ENCODE data around the gene PASD1.
"Not testable (repeated sequence)": the region's sequence is repeated elsewhere in the genome, so short reads cannot be mapped to it uniquely, and the experiment has no call there.

Gene PASD1, protein sequence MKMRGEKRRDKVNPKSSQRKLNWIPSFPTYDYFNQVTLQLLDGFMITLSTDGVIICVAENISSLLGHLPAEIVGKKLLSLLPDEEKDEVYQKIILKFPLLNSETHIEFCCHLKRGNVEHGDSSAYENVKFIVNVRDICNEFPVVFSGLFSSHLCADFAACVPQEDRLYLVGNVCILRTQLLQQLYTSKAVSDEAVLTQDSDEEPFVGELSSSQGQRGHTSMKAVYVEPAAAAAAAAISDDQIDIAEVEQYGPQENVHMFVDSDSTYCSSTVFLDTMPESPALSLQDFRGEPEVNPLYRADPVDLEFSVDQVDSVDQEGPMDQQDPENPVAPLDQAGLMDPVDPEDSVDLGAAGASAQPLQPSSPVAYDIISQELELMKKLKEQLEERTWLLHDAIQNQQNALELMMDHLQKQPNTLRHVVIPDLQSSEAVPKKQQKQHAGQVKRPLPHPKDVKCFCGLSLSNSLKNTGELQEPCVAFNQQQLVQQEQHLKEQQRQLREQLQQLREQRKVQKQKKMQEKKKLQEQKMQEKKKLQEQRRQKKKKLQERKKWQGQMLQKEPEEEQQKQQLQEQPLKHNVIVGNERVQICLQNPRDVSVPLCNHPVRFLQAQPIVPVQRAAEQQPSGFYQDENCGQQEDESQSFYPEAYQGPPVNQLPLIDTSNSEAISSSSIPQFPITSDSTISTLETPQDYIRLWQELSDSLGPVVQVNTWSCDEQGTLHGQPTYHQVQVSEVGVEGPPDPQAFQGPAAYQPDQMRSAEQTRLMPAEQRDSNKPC

DNA sequence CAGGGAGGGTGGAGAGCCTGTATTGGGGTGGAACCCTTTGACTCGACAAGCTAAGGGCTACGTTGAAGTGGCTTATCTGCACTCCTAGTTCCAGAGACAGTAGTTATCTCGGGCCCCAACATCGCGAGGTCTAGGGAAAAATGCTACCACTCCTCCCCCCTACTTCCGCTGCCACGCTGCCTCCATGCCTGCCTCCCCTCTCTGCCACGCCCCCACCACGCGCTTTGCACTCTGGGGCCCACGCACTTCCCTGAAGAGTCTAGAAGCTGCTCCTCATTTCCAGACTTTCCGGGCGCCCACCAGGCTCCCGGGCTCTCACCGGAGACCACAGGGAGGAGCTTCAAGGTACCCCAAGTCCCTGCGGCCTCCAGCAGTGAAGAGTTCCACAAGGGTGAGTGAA lies at the start of gene PASD1:
Gene PASD1 (plus strand): TSS at position 227 of the 400 bp plus-strand sequence. CDS start 37,879 bp downstream, outside the sequence.
- DNase-seq: no peak

DNA sequence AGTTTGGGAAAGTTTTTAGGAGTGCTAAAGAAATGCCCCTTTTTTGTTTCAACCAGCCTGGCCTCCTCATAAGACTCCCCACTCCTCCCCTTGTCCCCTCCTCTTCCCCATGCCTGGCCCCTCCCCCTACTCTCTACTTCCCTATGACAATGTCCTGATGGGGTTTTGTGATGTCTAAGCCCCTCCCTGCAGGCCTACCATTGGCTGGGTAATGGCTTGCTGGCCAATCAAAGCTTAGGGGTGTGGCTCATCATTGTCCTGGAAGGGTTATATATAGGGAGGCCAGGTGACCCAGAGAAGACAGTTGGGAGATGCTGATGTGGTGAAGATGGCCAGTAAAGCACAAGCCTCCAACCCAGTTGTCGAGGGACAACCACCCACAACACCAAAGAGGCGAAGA lies 48.2 kb upstream of the PASD1 start:
- no peak for DNase-seq

DNA sequence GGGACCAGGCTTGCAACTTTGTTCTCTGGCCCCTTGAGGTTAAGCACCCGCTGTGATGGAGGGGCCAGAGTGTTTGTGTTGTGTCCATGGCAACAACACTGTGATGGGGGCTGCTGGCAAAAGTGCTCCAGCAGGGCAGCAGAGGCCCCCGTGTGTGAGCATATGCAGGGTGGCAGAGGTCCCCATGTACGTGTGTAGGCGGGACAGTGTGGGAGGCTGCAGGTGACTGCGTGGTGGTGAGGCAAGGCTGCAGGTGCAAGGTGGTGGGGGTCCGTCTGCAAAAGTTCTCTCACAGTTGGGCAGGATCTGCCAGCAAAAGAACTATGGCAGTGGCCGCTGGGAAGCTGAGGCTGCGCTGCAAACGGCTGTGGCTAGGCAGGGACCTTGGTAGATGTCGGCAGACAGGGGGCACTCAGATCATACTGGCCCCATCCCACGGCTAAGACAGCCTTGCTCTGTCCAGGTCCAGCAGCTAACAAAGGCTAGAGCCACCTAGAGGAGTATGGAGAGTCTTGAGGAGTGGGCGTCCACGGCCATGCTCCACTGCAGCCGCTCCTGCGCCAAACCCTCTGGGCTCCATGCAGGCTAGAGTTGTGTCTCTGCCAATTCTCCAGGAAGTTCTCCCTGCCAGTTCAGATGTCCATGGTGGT lies 46.8 kb upstream of the PASD1 start:
- no peak for DNase-seq

DNA sequence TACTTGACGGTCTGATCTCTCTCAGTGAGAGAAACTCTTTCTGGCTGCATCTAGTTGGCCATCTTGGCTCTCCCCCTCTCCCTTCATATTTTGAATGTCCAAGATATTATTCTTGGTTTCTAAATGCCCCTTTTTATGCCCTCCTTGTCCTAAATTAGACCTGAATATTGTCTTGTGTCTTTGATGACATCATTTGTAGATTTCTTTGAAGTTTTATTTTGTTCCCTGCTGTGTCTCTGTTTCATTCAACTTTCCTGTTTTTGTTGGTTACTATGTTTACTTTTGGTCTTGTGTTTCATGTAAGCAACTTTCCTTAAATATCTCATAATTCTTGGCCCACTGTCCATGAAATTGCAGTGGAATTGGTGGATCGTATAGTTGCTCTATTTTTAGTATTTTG lies 46.1 kb upstream of the PASD1 start:
- no peak for DNase-seq

DNA sequence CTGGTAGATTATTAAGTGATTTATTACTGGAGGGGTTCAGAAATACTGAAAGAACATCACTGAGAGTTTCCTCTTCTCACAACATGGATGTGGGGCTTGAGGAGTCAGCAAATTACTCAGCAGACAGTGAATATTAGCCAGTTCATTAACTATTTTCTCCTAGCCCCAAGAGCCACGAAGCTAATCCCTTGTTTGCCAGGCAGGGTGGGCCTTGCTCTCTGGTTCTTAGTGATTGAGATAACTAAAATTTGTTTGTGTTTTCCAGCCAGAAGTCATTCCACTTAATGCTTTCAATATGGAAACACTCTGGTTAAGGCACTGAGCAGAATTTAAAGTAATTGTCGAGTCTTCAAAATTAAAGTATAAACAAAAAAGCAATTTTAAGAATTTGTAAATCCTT lies 40.1 kb upstream of the PASD1 start:
- DNase-seq: no peak

DNA sequence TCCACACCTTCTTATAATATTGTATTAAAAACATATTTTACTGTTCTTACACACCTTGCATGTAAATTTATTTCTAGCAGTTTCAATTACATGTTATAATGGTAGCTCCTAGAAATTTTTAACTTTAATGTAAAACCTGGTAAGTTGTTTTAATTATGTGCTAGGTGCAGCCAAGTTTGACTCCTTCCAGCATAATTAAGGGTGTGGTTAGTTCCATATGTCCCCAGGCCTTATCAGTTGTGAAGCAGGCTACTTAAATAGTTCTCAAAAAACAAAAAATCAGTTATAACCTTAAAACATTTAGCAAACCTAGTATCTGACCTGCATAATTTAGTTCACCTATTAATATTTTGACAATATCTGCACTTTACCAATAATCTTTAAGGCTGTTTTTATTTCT lies 26.9 kb upstream of the PASD1 start:
- no peak for DNase-seq

DNA sequence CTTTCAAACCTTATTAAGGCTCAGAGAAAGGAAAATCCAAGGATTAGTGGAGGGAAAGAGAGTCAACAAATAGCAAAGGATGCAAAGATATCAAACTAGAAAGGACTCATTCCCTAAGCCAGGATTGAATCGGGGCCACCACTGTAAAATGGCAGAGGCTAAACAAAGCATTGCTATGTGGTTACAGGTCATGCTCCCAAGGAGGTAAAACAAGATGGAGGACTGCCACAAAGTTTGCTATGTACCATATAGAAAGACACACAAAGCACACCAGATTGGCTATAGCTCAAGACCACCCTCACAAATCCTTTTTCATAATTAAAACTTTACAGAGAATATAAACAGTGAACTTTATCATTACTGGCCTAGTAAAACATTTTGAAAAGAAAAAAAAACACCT lies 25.9 kb upstream of the PASD1 start:
- no peak for DNase-seq

DNA sequence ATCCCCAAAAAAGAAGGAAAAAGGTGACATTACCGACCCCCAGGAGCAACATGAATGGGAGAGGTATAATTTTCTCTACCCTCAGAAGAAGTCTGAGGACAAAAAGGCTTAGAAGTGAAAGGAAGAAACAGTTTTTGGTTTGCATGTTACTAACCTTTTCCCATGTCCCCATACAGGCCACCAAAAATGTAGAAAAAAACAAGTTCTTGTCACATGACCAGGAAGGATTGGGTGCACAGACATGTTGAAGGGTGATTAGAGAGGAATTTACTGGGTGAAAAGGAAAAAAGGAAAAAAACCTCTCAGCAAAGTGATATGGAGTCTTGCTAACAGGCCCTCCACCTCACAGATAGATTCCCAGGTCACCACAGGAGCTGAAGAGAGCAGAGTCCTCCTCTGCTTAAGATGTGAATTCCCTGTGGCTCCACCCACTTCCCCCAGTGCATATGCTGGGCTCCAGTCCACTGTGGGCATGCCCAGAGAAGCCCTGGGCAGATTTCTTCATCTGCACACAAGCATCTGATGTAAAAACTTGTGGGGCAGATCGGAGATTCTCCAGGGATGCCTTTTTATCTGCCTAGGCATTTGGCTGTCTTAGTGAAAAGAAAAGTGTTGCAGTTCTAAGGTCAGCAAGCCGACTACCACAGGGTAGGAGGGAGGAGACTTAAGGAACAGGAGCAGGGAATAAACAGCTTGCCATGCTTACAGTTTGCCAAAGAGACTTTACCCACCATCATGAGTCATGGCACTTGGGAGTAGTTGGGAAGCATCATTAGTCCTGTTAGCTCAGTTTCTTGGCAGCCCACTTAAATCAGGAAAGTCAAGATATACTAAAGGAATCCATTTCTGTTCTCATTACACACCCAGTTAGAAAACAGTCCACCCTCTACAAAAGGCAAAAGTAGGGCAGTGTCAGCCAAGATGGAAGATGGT lies 25.0 kb upstream of the PASD1 start:
- DNase-seq: no peak

DNA sequence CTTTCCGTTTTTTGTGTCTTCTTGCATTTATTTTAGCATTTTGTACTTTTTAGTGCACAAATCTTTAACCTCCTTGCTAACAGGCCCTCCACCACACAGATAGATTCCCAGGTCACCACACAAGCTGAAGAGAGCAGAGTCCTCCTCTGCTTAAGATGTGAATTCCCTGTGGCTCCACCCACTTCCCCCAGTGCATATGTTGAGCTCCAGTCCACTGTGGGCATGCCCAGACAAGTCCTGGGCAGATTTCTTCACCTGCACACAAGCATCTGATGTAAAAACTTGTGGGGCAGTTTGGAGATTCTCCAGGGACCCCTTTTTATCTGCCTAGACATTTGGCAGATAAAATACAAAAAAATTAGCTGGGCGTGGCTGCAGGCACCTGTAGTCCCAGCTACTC lies 19.8 kb upstream of the PASD1 start:
- DNase-seq: peak; percentile 15

DNA sequence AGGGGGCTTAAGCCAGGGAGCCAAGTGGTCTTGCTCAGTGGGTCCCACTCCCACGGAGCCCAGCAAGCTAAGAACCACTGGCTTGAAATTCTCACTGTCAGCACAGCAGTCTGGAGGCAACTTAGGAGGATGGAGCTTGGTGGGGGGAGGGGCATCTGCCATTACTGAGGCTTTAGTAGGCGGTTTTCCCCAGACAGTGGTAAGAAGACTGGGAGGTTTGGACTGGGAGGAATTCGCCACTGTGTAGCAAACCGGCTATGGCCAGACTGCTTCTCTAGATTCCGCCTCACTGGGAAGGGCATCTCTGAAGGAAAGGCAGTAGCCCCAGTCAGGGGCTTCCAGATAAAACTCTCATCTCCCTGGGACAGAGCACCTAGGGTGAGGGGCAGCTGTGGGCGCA lies 17.2 kb upstream of the PASD1 start:
- not testable (repeated sequence) for DNase-seq

DNA sequence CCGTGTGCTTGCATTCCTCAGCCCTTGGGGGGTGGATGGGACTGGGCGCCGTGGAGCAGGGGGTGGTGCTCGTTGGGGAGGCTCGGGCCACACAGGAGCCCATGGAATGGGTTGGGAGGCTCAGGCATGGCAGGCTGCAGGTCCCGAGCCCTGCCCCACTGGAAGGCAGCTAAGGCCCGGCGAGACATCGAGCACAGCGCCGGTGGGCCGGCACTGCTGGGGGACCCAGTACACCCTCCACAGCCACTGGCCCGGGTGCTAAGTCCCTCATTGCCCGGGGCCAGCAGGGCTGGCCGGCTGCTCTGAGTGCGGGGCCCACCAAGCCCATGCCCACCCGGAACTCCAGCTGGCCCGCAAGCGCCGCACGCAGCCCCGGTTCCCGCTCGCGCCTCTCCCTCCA lies 12.3 kb upstream of the PASD1 start:
- DNase-seq: not testable (repeated sequence)

DNA sequence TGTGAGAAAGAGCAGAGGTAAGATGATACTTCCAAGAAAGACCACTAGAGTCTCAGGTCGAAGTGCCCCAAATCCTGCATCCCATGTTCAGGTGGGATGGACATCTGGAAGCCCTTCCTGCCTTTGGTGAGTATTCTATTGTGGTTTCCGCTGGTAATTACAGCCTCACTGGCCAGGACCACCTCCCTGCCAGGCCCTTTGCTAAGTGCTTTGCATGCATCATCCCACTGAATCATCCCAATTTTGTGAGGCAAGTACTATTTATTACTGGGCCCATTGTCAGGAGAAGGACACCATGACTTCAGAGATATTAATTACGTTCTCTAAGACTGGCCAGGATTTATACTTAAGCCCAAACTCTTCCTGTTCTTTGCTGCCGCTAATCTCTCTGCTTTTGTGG lies 10.7 kb upstream of the PASD1 start:
- DNase-seq: no peak

DNA sequence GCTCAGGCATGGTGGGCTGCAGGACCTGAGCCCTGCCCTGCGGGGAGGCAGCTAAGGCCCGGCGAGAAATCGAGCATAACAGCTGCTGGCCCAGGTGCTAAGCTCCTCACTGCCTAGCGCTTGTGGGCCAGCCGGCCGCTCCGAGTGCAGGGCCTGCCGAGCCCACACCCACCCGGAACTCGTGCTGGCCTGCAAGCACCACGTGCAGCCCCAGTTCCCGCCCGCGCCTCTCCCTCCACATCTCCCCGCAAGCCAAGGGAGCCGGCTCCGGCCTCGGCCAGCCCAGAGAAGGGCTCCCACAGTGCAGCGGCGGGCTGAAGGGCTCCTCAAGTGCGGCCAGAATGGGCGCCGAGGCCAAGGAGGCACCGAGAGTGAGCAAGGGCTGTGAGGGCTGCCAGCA lies 8.2 kb upstream of the PASD1 start:
- DNase-seq: not testable (repeated sequence)

DNA sequence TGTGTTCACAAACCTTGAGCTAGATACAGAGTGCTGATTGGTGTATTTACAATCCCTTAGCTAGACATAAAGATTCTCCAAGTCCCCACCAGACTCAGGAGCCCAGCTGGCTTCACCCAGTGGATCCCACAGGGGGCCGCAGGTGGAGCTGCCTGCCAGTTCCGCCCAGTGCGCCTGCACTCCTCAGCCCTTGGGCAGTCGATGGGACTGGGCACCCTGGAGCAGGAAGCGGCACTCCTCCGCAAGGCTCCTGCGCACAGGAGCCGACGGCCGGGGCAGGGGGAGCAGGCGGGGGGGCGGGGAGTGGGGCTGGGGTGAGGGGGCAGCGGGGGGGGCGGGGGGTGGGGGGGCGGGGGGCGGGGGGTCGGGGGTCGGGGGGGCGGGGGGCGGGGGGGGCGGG lies 990 bp upstream of the PASD1 start:
- DNase-seq: peak; percentile 2

DNA sequence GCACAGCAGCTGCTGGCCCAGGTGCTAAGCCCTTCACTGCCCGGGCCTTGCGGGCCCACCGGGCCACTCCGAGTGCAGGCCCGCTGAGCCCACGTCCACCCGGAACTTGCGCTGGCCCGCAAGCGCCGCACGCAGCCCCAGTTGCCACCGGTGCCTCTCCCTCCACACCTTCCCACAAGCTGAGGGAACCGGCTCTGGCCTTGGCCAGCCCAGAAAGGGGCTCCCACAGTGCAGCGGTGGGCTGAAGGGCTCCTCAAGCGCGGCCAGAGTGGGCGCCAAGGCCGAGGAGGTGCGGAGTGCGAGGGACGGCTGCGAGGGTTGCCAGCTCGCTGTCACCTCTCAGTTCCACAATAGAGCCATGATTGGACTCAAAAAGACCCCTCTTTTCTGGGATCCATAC lies 472 bp upstream of the PASD1 start:
- DNase-seq: not testable (repeated sequence)

DNA sequence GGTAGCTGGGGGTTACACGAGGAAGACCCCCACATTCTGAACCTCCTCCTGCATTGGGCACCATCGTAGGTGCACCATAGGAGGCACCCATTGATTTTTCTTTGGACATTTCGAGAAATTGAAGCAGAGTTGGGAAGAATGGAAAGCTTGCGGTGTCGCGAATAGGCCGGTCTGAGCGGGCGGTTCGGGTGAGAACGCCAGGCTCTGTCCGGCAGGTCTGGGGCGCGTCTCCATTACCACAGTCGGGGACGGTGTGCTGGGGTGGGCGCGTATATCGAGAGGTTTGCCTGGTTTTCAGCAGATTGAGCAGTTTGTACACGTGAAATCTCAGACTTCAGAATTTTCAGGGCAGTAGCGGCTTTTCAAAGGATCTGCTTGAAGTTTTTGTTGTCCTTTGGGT lies 560 bp downstream of the PASD1 start:
- DNase-seq: no peak

DNA sequence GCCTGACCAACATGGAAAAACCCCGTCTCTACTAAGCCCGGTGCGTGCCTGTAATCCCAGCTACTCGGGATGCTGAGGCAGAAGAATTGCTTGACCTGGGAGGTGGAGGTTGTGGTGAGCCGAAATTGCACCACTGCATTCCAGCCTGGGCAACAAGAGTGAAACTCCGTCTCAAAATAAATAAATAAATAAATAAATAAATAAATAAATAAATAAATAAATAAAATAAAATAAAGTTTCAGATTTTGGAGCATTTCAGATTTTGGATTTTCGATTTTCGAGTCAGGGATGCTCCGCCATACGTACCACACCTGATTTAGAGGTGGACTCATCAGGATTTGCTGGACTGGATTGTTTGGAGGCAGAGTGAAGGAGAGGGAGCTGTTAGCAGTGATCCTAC lies 3.4 kb downstream of the PASD1 start:
- DNase-seq: not testable (repeated sequence)

DNA sequence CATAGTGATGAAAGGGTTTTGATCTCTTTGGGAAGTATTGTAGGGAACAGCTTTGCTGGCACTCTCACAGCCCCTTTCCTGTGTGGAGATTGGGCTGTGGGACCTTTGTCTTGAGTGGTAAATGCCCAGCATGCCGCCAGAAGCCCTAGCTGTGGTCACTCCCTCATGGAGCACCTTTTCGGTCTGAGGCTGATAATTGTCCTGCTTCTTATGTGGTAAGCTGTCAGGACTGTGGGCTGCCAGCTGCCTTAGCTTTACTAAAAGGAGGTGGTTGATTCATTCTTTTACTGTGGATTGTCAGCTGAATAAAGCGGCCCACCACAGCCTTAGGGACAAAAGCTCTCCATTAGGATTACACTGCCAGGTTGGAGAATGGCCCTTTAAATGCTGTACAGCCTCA lies 7.1 kb downstream of the PASD1 start:
- no peak for DNase-seq

DNA sequence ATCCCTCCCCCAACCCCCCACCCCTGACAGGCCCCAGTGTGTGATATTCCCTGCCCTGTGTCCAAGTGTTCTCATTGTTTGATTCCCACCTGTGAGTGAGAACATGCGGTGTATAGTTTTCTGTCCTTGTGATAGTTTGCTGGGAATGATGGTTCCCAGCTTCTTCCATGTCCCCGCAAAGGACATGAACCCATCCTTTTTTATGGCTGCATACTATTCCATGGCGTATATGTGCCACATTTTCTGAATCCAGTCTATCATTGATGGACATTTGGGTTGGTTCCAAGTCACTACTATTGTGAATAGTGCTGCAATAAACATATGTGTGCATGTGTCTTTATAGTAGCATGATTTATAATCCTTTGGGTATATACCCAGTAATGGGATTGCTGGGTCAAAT lies 29.9 kb downstream of the PASD1 start:
- not testable (repeated sequence) for DNase-seq

DNA sequence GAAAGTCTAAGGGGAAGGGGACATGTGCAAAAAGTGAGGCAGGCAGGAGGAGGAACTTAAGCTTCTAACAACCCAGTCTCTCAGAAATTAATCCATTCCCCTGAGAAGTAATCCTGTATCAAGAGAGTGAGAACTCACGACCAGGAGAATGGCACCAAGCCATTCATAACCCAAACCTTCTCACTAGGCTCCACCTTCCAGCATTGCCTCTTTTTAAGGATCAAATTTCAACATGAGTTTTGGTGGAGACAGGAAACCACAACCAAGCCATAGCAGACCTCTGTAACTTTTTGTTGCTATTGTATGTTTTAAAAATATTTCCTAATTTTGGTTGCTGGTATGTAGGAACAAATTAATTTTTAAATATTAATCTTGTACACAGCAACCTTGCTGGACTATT lies 32.8 kb downstream of the PASD1 start:
- DNase-seq: no peak

DNA sequence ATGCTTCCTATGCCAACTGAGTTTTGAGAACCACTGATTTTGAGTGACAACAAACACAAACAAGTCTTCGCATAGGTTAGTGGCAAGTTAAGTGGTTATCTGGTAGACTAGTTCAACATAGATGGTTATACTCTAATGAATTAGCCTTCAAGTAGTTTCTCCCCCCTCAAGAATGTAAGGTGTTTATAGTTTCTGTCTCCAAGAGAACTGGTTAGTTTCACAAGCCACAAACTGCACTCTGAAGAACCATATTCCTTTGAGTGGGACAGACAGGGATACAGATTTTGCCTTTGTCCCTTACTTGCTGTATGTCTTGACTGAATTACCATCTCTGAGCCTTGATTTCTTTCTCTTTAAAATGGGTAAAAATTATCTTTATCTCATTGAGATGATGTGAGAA lies 41.5 kb downstream of the PASD1 start:
- DNase-seq: no peak

DNA sequence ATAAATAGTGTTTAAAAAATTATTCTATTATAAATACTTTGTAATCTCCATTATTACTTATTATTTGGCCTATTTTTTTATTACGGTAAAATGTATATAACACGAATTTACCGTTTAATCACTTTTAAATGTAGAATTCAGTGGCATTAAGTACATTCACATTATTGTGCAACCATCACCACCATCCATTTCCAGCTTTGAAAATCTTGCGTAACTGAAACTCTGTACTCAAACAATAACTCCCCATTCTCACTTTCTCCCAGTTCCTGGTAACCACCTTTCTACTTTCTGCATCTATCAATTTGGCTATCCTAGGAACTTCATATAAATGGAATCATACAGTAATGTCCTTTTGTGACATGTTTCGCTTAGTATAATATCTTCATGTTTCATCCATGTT lies 45.7 kb downstream of the PASD1 start:
- no peak for DNase-seq

DNA sequence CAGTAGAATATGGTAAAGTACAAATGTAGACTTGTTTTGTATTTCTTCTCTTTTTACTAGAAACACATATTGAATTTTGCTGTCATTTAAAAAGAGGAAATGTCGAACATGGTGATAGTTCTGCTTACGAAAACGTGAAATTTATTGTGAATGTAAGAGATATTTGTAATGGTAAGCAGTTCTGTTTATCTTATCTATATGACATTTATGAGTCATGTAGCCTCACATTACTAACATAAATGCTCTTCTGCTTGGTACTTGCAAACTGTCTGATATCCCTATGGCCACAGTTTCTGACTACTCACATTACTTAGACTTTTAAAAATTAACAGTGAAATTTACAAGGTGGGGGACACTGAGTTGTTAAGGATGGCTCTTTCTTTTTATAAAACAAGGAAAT lies 57.9 kb downstream of the PASD1 start:
- no peak for DNase-seq
